HCT116 (cell line): ENCODE measurements around the gene CCDC32. TPM values are rescaled to one million over a fixed set of nuclear protein-coding genes. Genes with fewer than 3 reads are reported as not detected.
A peak's percentile ranks its signal among the peaks of the same experiment; 100 is the strongest.

Experiments
- ATAC-seq: fragments of 200-7000 bp; cut with Tn5 transposase; 2 replicates; pipeline ENCODE4 v1.9.1; 2020; ENCODE audit warnings: mild to moderate bottlenecking, moderate library complexity
- BruUV-seq: library from RNA; stranded (reverse); fragments of 400-500 nt; replicated peaks from 2 replicates; lab custom pipeline; 2021; lab: Mats Ljungman, UMichigan
- CTCF ChIA-PET: fragments of 300-600 bp; sonication (Branson Sonifier 250); formaldehyde crosslinking; loops from one replicate; lab custom pipeline; 2021; ENCODE audit warnings: antibody characterized with exemption; lab: Charles Lee
- POLR2A ChIA-PET: fragments of 300-600, 350-600 bp; sonication (Branson Sonifier 250); formaldehyde crosslinking; loops from one replicate; lab custom pipeline; 2021; ENCODE audit warnings: antibody characterized with exemption; lab: Charles Lee
- RAD21 ChIA-PET, 2 experiments: fragments of 300-600 bp; sonication (Branson Sonifier 250); formaldehyde crosslinking; loops; one replicate each; lab custom pipeline; 2023; ENCODE audit warnings: low total read pairs in 2 of 2; ENCODE audit not compliant: uncharacterized antibody in 2 of 2, unreplicated experiment in 2 of 2, low non-redundant PET in 1 of 2; lab: Charles Lee
- DNase-seq: peaks from one replicate; pipeline ENCODE4 v3.0.0-alpha.2; 2010; ENCODE audit warnings: low read depth, low spot score
- H2AFZ ChIP-seq: fragments of 200-600 bp; shearing (Covaris generic), sonication (generic); 2 replicates; pipeline ENCODE4 v1.6.1; 2017; ENCODE audit warnings: low read depth, mixed run types, mixed read lengths, antibody characterized with exemption, low read length; ENCODE audit not compliant: poor library complexity, severe bottlenecking
- H3K27ac ChIP-seq: 2 replicates; pipeline ENCODE4 v1.5.1; 2012; ENCODE audit warnings: low read depth, low read length
- H3K27me3 ChIP-seq: fragments of 200-600 bp; sonication (generic); 2 replicates; pipeline ENCODE4 v1.6.1; 2016; ENCODE audit warnings: mixed run types, low read length, mixed read lengths; ENCODE audit not compliant: insufficient read depth
- H3K36me3 ChIP-seq, 2 experiments: fragments of 200-500 bp in 1 of 2; fragments of 200-600 bp in 1 of 2; sonication (Bioruptor generic) in 1 of 2; sonication (generic) in 1 of 2; 2 replicates each; pipeline versions ENCODE4 v1.5.1 to v1.6.1; 2014 to 2016; ENCODE audit warnings: low read length in 2 of 2, inconsistent platforms in 1 of 2, mixed read lengths in 1 of 2, mixed run types in 1 of 2; ENCODE audit not compliant: insufficient read depth in 2 of 2, control insufficient read depth in 1 of 2
- H3K4me1 ChIP-seq, 2 experiments: fragments of 200-600 bp in 1 of 2; sonication (generic) in 1 of 2; 2 replicates each; pipeline versions ENCODE4 v1.5.1 to v1.6.1; 2012 to 2017; ENCODE audit warnings: low read length in 2 of 2, inconsistent platforms in 1 of 2, mild to moderate bottlenecking in 1 of 2, mixed read lengths in 1 of 2, mixed run types in 1 of 2, moderate library complexity in 1 of 2; ENCODE audit not compliant: insufficient read depth in 2 of 2, control insufficient read depth in 1 of 2
- H3K4me2 ChIP-seq: fragments of 200-600 bp; sonication (generic); 2 replicates; pipeline ENCODE4 v1.6.1; 2017; ENCODE audit warnings: mixed run types, low read length, mixed read lengths
- H3K4me3 ChIP-seq, 2 experiments: fragments of 200-600 bp in 1 of 2; sonication (generic) in 1 of 2; replicated peaks in 1 of 2; 2 replicates each; pipeline ENCODE4 v1.5.1; 2011 to 2016; ENCODE audit warnings: low read length in 2 of 2, control low read depth in 1 of 2, low read depth in 1 of 2, mild to moderate bottlenecking in 1 of 2, mixed read lengths in 1 of 2, mixed run types in 1 of 2
- H3K79me2 ChIP-seq: fragments of 200-600 bp; sonication (generic); 2 replicates; pipeline ENCODE4 v1.6.1; 2017; ENCODE audit warnings: mild to moderate bottlenecking, mixed run types, low read length, moderate library complexity, mixed read lengths; ENCODE audit not compliant: insufficient read depth
- H3K9ac ChIP-seq: fragments of 200-600 bp; sonication (generic); 2 replicates; pipeline ENCODE4 v1.6.1; 2016; ENCODE audit warnings: low read length, mixed read lengths
- H3K9me2 ChIP-seq: fragments of 200-600 bp; sonication (generic), shearing (Covaris generic); 2 replicates; pipeline ENCODE4 v1.6.1; 2017; ENCODE audit warnings: mixed run types, mild to moderate bottlenecking, moderate library complexity; ENCODE audit not compliant: insufficient read depth
- H3K9me3 ChIP-seq, 2 experiments: fragments of 200-500 bp in 1 of 2; fragments of 200-600 bp in 1 of 2; sonication (Bioruptor generic) in 1 of 2; sonication (generic) in 1 of 2; 2 replicates each; pipeline ENCODE4 v1.6.1; 2014 to 2017; ENCODE audit warnings: low read length in 2 of 2, mixed read lengths in 2 of 2, inconsistent platforms in 1 of 2, low read depth in 1 of 2, mild to moderate bottlenecking in 1 of 2, mixed run types in 1 of 2, moderate library complexity in 1 of 2; ENCODE audit not compliant: control insufficient read depth in 1 of 2, insufficient read depth in 1 of 2
- H4K20me1 ChIP-seq: fragments of 200-600 bp; sonication (generic), shearing (Covaris generic); 2 replicates; pipeline ENCODE4 v1.6.1; 2017; ENCODE audit warnings: mixed run types, mild to moderate bottlenecking, moderate library complexity; ENCODE audit not compliant: insufficient read depth
- CEBPB ChIP-seq: IDR thresholded peaks from 2 replicates; pipeline ENCODE4 v1.6.1; 2012; ENCODE audit warnings: low read depth
- CTCF ChIP-seq, 3 experiments: fragments of 200-600 bp in 1 of 3; sonication (generic) in 1 of 3; IDR thresholded peaks in 2 of 3; conservative IDR thresholded peaks in 1 of 3; 2 replicates each; pipeline ENCODE4 v1.5.1; 2012 to 2017; ENCODE audit warnings: low read depth in 2 of 3, low read length in 2 of 3, antibody characterized with exemption in 1 of 3, borderline replicate concordance in 1 of 3, control low read depth in 1 of 3, mild to moderate bottlenecking in 1 of 3, mixed read lengths in 1 of 3, mixed run types in 1 of 3, moderate library complexity in 1 of 3; ENCODE audit not compliant: insufficient read depth in 1 of 3
- EGR1 ChIP-seq: IDR thresholded peaks from 2 replicates; pipeline ENCODE4 v1.6.1; 2012; ENCODE audit warnings: low read depth
- ELF1 ChIP-seq: IDR thresholded peaks from 2 replicates; pipeline ENCODE4 v1.6.1; 2012; ENCODE audit warnings: low read depth, borderline replicate concordance
- RAD21 ChIP-seq: IDR thresholded peaks from 2 replicates; pipeline ENCODE4 v1.6.1; 2012; ENCODE audit warnings: low read depth, mild to moderate bottlenecking
- SP1 ChIP-seq: IDR thresholded peaks from 2 replicates; pipeline ENCODE4 v1.6.1; 2012; ENCODE audit warnings: low read depth
- SRF ChIP-seq: IDR thresholded peaks from 2 replicates; pipeline ENCODE4 v1.6.1; 2012; ENCODE audit warnings: low read depth
- TCF7L2 ChIP-seq: IDR thresholded peaks from 2 replicates; pipeline ENCODE4 v1.7.0; 2011; ENCODE audit warnings: borderline replicate concordance, inconsistent platforms; ENCODE audit not compliant: insufficient read depth, insufficient read length; ENCODE audit errors: extremely low read depth
- ZNF274 ChIP-seq: fragments of 200-500 bp; sonication (Bioruptor generic); IDR thresholded peaks from 2 replicates; pipeline ENCODE4 v1.6.1; 2014; ENCODE audit warnings: mild to moderate bottlenecking, low read depth, low read length, inconsistent platforms
- intact Hi-C: fragments of 100-400 bp; cut with micrococcal nuclease; formaldehyde crosslinking; loops from 2 replicates; pipeline ENCODE4 v1.10.0; 2022
- total RNA-seq: library from RNA; stranded (reverse); gene quantifications from one replicate; pipeline ENCODE4 v1.2.1, GENCODE V29; 2021; ENCODE audit not compliant: unreplicated experiment
- TF ChIP-seq, protein P1 (sequence below): IDR thresholded peaks from 2 replicates; pipeline ENCODE4 v1.6.1; 2012; ENCODE audit warnings: low read depth

The CCDC32 gene
- total RNA-seq, 1 experiment from 2014 or later = 18.6 TPM

- peak; percentile 28 for TF ChIP-seq TCF7L2
- no peak for TF ChIP-seq ELF1
- no peak for TF ChIP-seq SRF
These were observed 53.2 kb downstream of the CCDC32 start (continued) for GRCh38 chr15:40511472-40512133.

- RAD21 ChIA-PET = no interaction called here
- POLR2A ChIA-PET = no interaction called here
These were observed 53.8 kb downstream of the CCDC32 start for GRCh38 chr15:40511093-40511471.

DNA sequence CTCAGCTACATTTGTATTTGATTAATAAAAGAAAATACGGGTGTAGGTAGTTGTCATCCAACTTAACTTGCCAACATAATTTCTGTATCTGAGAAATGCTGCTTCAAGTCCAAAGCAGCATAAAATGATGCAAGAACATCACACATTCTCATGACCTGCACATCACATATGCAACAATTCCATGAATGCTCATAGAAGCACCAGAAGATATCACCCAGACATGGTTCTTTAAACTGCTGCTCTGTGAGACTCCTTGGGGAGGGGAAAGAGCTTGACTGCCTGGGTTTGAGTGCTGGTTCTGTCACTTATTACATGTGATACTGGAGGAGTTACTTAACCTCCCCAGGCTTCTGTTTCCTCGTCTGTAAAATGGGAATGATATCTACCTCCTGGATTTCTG is 54.6 kb downstream of the CCDC32 start:
- H3K9me3 ChIP-seq = no peaks in the 10 kb centered on the region
- H3K27ac ChIP-seq = no peak overlapping the region
- no peak for DNase-seq
- H3K4me2 ChIP-seq = no peak overlapping the region
- H3K9me2 ChIP-seq = no peaks in the 10 kb centered on the region
- CTCF ChIA-PET = interaction anchor here (1.1 kb wide), 1 partner anchor 9 kb away, joined by 3 read pairs; no protein-coding TSS in a partner anchor
- POLR2A ChIA-PET = no interaction called here
- TF ChIP-seq CTCF (IDR thresholded peaks at IDR 0.05 in 2 of 3, conservative IDR thresholded peaks at IDR 0.05 in 1 of 3; ENCODE audit: borderline replicate concordance in 1 of 3, insufficient read depth in 1 of 3, low read depth in 2 of 3, low read length in 2 of 3) (no peak), SRF (no peak), SP1 (no peak)
- TF ChIP-seq, protein P1, sequence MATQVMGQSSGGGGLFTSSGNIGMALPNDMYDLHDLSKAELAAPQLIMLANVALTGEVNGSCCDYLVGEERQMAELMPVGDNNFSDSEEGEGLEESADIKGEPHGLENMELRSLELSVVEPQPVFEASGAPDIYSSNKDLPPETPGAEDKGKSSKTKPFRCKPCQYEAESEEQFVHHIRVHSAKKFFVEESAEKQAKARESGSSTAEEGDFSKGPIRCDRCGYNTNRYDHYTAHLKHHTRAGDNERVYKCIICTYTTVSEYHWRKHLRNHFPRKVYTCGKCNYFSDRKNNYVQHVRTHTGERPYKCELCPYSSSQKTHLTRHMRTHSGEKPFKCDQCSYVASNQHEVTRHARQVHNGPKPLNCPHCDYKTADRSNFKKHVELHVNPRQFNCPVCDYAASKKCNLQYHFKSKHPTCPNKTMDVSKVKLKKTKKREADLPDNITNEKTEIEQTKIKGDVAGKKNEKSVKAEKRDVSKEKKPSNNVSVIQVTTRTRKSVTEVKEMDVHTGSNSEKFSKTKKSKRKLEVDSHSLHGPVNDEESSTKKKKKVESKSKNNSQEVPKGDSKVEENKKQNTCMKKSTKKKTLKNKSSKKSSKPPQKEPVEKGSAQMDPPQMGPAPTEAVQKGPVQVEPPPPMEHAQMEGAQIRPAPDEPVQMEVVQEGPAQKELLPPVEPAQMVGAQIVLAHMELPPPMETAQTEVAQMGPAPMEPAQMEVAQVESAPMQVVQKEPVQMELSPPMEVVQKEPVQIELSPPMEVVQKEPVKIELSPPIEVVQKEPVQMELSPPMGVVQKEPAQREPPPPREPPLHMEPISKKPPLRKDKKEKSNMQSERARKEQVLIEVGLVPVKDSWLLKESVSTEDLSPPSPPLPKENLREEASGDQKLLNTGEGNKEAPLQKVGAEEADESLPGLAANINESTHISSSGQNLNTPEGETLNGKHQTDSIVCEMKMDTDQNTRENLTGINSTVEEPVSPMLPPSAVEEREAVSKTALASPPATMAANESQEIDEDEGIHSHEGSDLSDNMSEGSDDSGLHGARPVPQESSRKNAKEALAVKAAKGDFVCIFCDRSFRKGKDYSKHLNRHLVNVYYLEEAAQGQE = no peak
- BruUV-seq = no TSS peak
- H4K20me1 ChIP-seq = no peaks in the 10 kb centered on the region
- peaks cover 12 to 30% of the 10 kb centered on the region in 2 experiments for H3K4me1 ChIP-seq
- H3K4me3 ChIP-seq = no peak overlapping the region
- intact Hi-C loops = no loop called here
- no peaks in the 10 kb centered on the region for H3K27me3 ChIP-seq
- H2AFZ ChIP-seq = no peak overlapping the region
- H3K36me3 ChIP-seq = no peaks in the 10 kb centered on the region
- H3K9ac ChIP-seq = no peak overlapping the region
- H3K79me2 ChIP-seq = no peaks in the 10 kb centered on the region
- RAD21 ChIA-PET = no interaction called here
- ATAC-seq = no peak

More at GRCh38 chr15:40511093-40511471, 53.8 kb downstream of the CCDC32 start:
- DNase-seq = no peak
- CTCF ChIA-PET = no interaction called here
- Histone ChIP-seq H4K20me1 (no peaks in the 10 kb centered on the region), H3K4me1 (peaks cover 12 to 30% of the 10 kb centered on the region in 2 experiments), H3K27ac (peak overlapping the region; percentile 19; the same call in 1 of the 2 replicates), H3K4me2 (peak overlapping the region; percentile 88), H3K4me3 (peak overlapping the region in 1 of 2 experiments; percentile 56; a peak in 1 of 4 replicates), H3K9ac (0 out of 2 replicates have a peak overlapping the region, but pooled peaks have one; percentile 53), H3K79me2 (no peaks in the 10 kb centered on the region), H3K9me3 (no peaks in the 10 kb centered on the region), H3K9me2 (no peaks in the 10 kb centered on the region), H3K27me3 (no peaks in the 10 kb centered on the region), H2AFZ (peak overlapping the region; percentile 67), H3K36me3 (no peaks in the 10 kb centered on the region)
- no TSS peak for BruUV-seq
- intact Hi-C loops = no loop called here
- ATAC-seq = no peak
- TF ChIP-seq RAD21 (no peak), CEBPB (no peak), ELF1 (no peak), ZNF274 (no peak), EGR1 (no peak)
